ENCODE results near the gene KIF6.
"Not testable (repeated sequence)": the region's sequence is repeated elsewhere in the genome, so short reads cannot be mapped to it uniquely, and the experiment has no call there.

The KIF6 gene

GRCh38 chr6:39543095-39543494 lies 182.1 kb downstream of the KIF6 start:
- DNase-seq, result no peak

- DNase-seq, result no peak
Measured at GRCh38 chr6:39540454-39540853, 184.8 kb downstream of the KIF6 start.

GRCh38 chr6:39530201-39530759 lies 194.9 kb downstream of the KIF6 start:
- DNase-seq, result no peak

GRCh38 chr6:39527792-39528564 lies 197.2 kb downstream of the KIF6 start:
- DNase-seq, result no peak

GRCh38 chr6:39524007-39524406 lies 201.2 kb downstream of the KIF6 start:
- DNase-seq, result no peak

GRCh38 chr6:39521958-39522357 lies 203.2 kb downstream of the KIF6 start:
- no peak for DNase-seq

GRCh38 chr6:39520916-39521315 lies 204.3 kb downstream of the KIF6 start:
- DNase-seq, result no peak

GRCh38 chr6:39520411-39520810 lies 204.8 kb downstream of the KIF6 start:
- DNase-seq, result no peak

GRCh38 chr6:39518221-39518620 lies 207.0 kb downstream of the KIF6 start:
- no peak for DNase-seq

- no peak for DNase-seq
Measured at GRCh38 chr6:39517756-39518155, 207.5 kb downstream of the KIF6 start.

- no peak for DNase-seq
Measured at GRCh38 chr6:39516471-39516870, 208.7 kb downstream of the KIF6 start.

GRCh38 chr6:39515471-39515870 lies 209.7 kb downstream of the KIF6 start:
- DNase-seq, result no peak

- no peak for DNase-seq
Measured at GRCh38 chr6:39515006-39515405, 210.2 kb downstream of the KIF6 start.

- not testable (repeated sequence) for DNase-seq
Measured at GRCh38 chr6:39509831-39510230, 215.4 kb downstream of the KIF6 start.

GRCh38 chr6:39508515-39508914 lies 216.7 kb downstream of the KIF6 start:
- DNase-seq, result no peak

GRCh38 chr6:39507331-39507998 lies 217.7 kb downstream of the KIF6 start:
- DNase-seq, result no peak

- not testable (repeated sequence) for DNase-seq
Measured at GRCh38 chr6:39502362-39502955, 222.7 kb downstream of the KIF6 start.

GRCh38 chr6:39499053-39499452 lies 226.2 kb downstream of the KIF6 start:
- no peak for DNase-seq

GRCh38 chr6:39498096-39498495 lies 227.1 kb downstream of the KIF6 start:
- no peak for DNase-seq

GRCh38 chr6:39496915-39497314 lies 228.3 kb downstream of the KIF6 start:
- no peak for DNase-seq

GRCh38 chr6:39496456-39496855 lies 228.8 kb downstream of the KIF6 start:
- no peak for DNase-seq

- no peak for DNase-seq
Measured at GRCh38 chr6:39495640-39496039, 229.6 kb downstream of the KIF6 start.

GRCh38 chr6:39494998-39495397 lies 230.2 kb downstream of the KIF6 start:
- no peak for DNase-seq

GRCh38 chr6:39493777-39494176 lies 231.4 kb downstream of the KIF6 start:
- no peak for DNase-seq
